AG09309 (cell line): ENCODE results near the gene GH2.
A peak's percentile ranks its signal among the peaks of the same experiment; 100 is the strongest.
"Not testable (repeated sequence)": the region's sequence is repeated elsewhere in the genome, so short reads cannot be mapped to it uniquely, and the experiment has no call there.

Experiments
- DNase-seq: peaks from one replicate; pipeline ENCODE4 v3.0.0-alpha.2; 2010; ENCODE audit warnings: low read depth
- H3K4me3 ChIP-seq: 2 replicates; pipeline ENCODE4 v1.5.1; 2011; ENCODE audit warnings: mild to moderate bottlenecking, low read depth, low read length, moderate library complexity; ENCODE audit not compliant: control insufficient read depth
- CTCF ChIP-seq: IDR thresholded peaks from 2 replicates; pipeline ENCODE4 v1.5.1; 2011; ENCODE audit warnings: mild to moderate bottlenecking, low read depth, low read length, inconsistent platforms; ENCODE audit not compliant: insufficient read depth, control insufficient read depth; ENCODE audit errors: missing control alignments

GH2 gene

DNA sequence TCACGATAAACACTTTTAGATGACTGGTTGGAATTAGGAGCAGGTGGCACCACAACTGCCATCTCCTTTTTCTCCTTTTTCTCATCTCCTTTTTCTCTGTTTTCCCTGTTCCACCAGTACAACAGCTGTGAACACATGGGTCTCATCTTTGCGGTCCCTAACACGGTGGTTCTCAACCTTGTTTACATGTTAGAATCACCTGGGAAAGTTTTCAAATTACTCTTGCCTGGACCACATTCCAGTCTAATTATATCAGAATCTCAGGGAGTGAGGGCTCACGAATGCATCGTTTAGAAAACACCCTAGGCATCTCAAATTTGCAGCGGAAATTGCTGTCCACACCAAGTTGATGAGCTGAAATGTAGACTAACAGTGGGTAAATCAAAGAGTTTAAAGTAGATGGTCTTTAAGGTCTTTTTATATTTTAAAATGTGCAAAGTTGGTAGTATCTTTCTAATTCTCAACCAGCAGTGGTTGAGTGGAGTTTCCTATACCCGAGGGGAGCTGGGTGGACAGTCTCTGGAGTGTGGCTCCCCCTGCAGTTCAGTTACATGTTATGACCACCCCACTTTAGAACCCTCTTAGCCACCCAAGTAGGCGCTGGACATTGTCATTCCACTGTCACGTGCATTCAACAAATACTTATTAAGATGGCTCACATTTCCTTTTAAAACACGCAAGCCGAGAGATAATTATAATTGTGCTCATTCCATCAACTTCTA, 10.7 kb upstream of the GH2 start:
- not testable (repeated sequence) for H3K4me3 ChIP-seq, DNase-seq
- peak; percentile 32 for TF ChIP-seq CTCF

GRCh38 chr17:63889026-63889848, 7.5 kb upstream of the GH2 start:
- not testable (repeated sequence) for H3K4me3 ChIP-seq, DNase-seq
- TF ChIP-seq CTCF = peak; percentile 50

- H3K4me3 ChIP-seq = not testable (repeated sequence)
Observed at GRCh38 chr17:63885119-63885518, 3.4 kb upstream of the GH2 start.

DNA sequence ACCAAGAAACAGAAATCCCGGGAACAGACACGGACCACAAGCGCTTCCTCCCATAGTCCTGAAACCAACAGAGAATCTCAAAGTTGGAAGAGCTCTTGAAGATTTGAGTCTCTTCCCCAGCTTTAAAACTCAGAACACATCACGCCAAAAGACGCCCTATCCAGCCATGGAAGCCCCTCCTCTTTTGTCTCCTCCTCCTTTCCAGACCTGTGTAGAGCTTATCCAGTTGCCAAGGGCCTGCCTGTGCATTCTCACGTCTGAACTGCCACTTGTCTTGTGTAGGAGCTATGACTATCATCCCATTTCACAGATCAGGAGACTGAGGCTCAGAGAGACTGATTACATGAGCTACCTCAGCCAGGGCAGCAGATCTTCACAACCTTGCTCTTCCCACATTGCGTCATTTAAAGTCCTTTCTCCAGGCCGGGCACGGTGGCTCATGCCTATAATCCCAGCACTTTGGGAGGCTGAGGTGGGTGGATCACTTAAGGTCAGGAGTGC, 932 bp upstream of the GH2 start:
- not testable (repeated sequence) for DNase-seq, H3K4me3 ChIP-seq

More at GRCh38 chr17:63885119-63885518, 3.4 kb upstream of the GH2 start:
- DNase-seq = not testable (repeated sequence)

- DNase-seq, H3K4me3 ChIP-seq: not testable (repeated sequence)
Observed at GRCh38 chr17:63881337-63881736, 407 bp downstream of the GH2 start.

GRCh38 chr17:63880706-63881105, 1.0 kb downstream of the GH2 start:
- TF ChIP-seq CTCF = no peak
- H3K4me3 ChIP-seq = no peak overlapping the region
- DNase-seq = no peak

DNA sequence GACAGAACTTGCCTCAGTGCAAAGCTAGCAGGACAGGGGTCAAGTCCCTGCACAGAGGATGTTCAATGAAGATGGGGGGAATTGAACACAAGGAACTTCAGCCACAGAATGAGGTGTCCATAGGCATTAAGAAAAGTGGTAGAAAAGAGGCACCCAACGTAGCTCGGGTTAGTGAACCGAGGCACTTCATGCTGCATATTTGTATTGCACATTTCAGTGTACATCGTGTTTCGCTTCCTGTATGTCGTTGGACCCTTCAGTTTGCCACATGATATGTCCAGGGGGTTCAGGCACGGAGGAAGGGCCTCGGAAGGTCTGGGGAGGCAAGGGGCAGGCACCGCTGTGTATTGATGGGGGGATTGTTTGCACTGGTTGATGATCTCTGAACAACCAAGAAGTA, 3.3 kb downstream of the GH2 start:
- H3K4me3 ChIP-seq = not testable (repeated sequence)

DNA sequence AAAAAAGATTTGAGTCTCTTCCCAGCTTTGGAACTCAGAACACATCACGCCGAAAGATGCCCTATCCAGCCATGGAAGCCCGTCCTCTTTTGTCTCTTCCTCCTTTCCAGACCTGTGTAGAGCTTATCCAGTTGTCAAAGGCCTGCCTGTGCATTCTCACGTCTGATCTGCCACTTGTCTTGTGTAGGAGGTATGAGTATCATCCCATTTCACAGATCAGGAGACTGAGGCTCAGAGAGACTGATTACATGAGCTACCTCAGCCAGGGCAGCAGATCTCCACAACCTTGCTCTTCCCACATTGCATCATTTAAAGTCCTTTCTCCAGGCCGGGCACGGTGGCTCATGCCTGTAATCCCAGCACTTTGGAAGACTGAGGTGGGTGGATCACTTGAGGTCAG, 7.1 kb downstream of the GH2 start:
- not testable (repeated sequence) for DNase-seq, H3K4me3 ChIP-seq

More for the DNA sequence above, 3.3 kb downstream of the GH2 start:
- DNase-seq = not testable (repeated sequence)

GRCh38 chr17:63874061-63874626, 7.6 kb downstream of the GH2 start:
- not testable (repeated sequence) for H3K4me3 ChIP-seq, DNase-seq

DNA sequence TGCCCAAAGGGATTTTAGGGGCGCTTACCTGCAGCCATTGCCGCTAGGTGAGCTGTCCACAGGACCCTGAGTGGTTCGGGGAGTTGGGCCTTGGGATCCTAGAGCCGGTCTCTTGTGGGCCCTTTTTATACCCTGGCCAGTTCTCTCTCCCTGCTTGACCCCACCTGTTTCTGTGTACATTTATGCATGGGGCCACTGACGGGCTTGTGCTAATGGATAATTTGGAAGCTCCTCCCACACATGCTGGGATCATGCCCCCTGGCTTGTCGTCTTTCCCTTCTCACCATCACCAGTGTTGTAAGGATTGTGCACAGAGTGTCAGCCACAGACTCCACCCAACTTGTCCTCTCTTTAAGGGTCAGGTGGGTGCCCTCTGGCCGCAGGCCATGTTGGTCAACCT, 8.2 kb downstream of the GH2 start, which contains the start of gene CSH2:
TSS of gene CSH2 (minus strand) at position 101 of the 400 bp plus-strand sequence. CDS start at position 38, 63 bp downstream.
- H3K4me3 ChIP-seq, DNase-seq: not testable (repeated sequence)

- DNase-seq, H3K4me3 ChIP-seq: not testable (repeated sequence)
Observed at GRCh38 chr17:63871646-63872365, 9.9 kb downstream of the GH2 start.

- not testable (repeated sequence) for DNase-seq, H3K4me3 ChIP-seq
Observed at GRCh38 chr17:63870292-63870665, 11.5 kb downstream of the GH2 start.
